Mucosa of stomach (tissue), 1 donor: ENCODE results near the gene RGS1.

ENCODE experiments used
- H3K27me3 ChIP-seq: one replicate; pipeline ENCODE4 v1.7.0; 2013; ENCODE audit warnings: mild to moderate bottlenecking, low read length; ENCODE audit not compliant: control insufficient read depth, insufficient read depth
- H3K36me3 ChIP-seq: one replicate; pipeline ENCODE4 v1.7.0; 2013; ENCODE audit warnings: low read length; ENCODE audit not compliant: control insufficient read depth, insufficient read depth
- H3K4me1 ChIP-seq: one replicate; pipeline ENCODE4 v1.7.0; 2013; ENCODE audit warnings: mild to moderate bottlenecking, low read length; ENCODE audit not compliant: control insufficient read depth, insufficient read depth
- H3K4me3 ChIP-seq: one replicate; pipeline ENCODE4 v1.7.0; 2013; ENCODE audit warnings: low read length
- H3K9ac ChIP-seq: one replicate; pipeline ENCODE4 v1.7.0; 2013; ENCODE audit warnings: mild to moderate bottlenecking, low read length, moderate library complexity
- H3K9me3 ChIP-seq: one replicate; pipeline ENCODE4 v1.7.0; 2013; ENCODE audit warnings: mild to moderate bottlenecking, low read length, moderate library complexity; ENCODE audit not compliant: control insufficient read depth
- donor health status: Pancreatic carcinoma.

The RGS1 gene

GRCh38 chr1:192610112-192610889 is 34.7 kb downstream of the RGS1 start:
- Histone ChIP-seq H3K36me3 (no peaks in the 10 kb centered on the region), H3K4me1 (no peaks in the 10 kb centered on the region), H3K9ac (no peak overlapping the region), H3K4me3 (no peak overlapping the region), H3K27me3 (no peaks in the 10 kb centered on the region), H3K9me3 (no peaks in the 10 kb centered on the region)

- H3K4me3 ChIP-seq = no peak overlapping the region
- no peaks in the 10 kb centered on the region for H3K36me3 ChIP-seq
- H3K27me3 ChIP-seq = no peaks in the 10 kb centered on the region
- no peaks in the 10 kb centered on the region for H3K4me1 ChIP-seq
- H3K9ac ChIP-seq = no peak overlapping the region
- H3K9me3 ChIP-seq = no peaks in the 10 kb centered on the region
These were observed 39.5 kb downstream of the RGS1 start for GRCh38 chr1:192615055-192615454.

GRCh38 chr1:192620071-192620635 is 44.6 kb downstream of the RGS1 start:
- Histone ChIP-seq H3K9ac (no peak overlapping the region), H3K4me1 (no peaks in the 10 kb centered on the region), H3K4me3 (no peak overlapping the region), H3K9me3 (no peaks in the 10 kb centered on the region), H3K27me3 (no peaks in the 10 kb centered on the region), H3K36me3 (no peaks in the 10 kb centered on the region)

- Histone ChIP-seq H3K9me3 (no peaks in the 10 kb centered on the region), H3K9ac (no peak overlapping the region), H3K27me3 (no peaks in the 10 kb centered on the region), H3K4me3 (no peak overlapping the region), H3K36me3 (no peaks in the 10 kb centered on the region), H3K4me1 (peaks cover 9% of the 10 kb centered on the region)
These were observed 51.0 kb downstream of the RGS1 start for GRCh38 chr1:192626366-192627179.

- no peaks in the 10 kb centered on the region for H3K36me3 ChIP-seq
- H3K27me3 ChIP-seq = no peaks in the 10 kb centered on the region
- no peak overlapping the region for H3K9ac ChIP-seq
- H3K9me3 ChIP-seq = no peaks in the 10 kb centered on the region
- no peak overlapping the region for H3K4me3 ChIP-seq
- peaks cover 12% of the 10 kb centered on the region for H3K4me1 ChIP-seq
These were observed 52.3 kb downstream of the RGS1 start for GRCh38 chr1:192627901-192628300.

- H3K4me3 ChIP-seq = no peak overlapping the region
- no peaks in the 10 kb centered on the region for H3K9me3 ChIP-seq
- no peaks in the 10 kb centered on the region for H3K27me3 ChIP-seq
- H3K4me1 ChIP-seq = peaks cover 12% of the 10 kb centered on the region
- no peaks in the 10 kb centered on the region for H3K36me3 ChIP-seq
- no peak overlapping the region for H3K9ac ChIP-seq
These were observed 53.0 kb downstream of the RGS1 start for GRCh38 chr1:192628396-192629057.

GRCh38 chr1:192629612-192630011 is 54.0 kb downstream of the RGS1 start:
- H3K9me3 ChIP-seq = no peaks in the 10 kb centered on the region
- H3K4me1 ChIP-seq = peaks cover 12% of the 10 kb centered on the region
- H3K4me3 ChIP-seq = no peak overlapping the region
- H3K9ac ChIP-seq = no peak overlapping the region
- no peaks in the 10 kb centered on the region for H3K36me3 ChIP-seq
- no peaks in the 10 kb centered on the region for H3K27me3 ChIP-seq
